GM12874 (cell line): ENCODE data around the gene PHC2.

Source experiments
- TF ChIP-seq, protein P1 (sequence below): IDR thresholded peaks from 2 replicates; pipeline ENCODE4 v1.5.1; 2011; ENCODE audit warnings: low read depth, mild to moderate bottlenecking, control low read depth, low read length, moderate library complexity; ENCODE audit not compliant: insufficient read depth

The PHC2 gene

DNA sequence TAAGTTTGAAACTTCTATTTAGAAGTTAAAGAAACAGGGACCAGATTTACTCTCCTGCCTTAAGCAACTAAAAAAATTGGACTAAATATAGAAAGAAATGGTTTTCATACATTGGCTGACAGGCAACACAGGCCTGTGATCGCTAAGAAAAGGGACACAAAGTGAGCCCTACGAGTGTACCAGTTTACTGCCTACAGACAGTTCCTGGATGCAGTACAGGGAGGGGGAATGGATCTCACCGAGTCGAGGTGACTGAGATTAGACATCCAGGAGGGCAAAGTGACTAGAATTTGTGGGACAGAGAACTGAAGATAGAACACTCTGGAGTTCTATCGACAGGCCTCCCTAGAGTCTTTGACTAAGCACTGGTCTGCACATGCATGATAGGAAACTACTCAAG lies 16.0 kb downstream of the PHC2 start:
- TF ChIP-seq, protein P1, sequence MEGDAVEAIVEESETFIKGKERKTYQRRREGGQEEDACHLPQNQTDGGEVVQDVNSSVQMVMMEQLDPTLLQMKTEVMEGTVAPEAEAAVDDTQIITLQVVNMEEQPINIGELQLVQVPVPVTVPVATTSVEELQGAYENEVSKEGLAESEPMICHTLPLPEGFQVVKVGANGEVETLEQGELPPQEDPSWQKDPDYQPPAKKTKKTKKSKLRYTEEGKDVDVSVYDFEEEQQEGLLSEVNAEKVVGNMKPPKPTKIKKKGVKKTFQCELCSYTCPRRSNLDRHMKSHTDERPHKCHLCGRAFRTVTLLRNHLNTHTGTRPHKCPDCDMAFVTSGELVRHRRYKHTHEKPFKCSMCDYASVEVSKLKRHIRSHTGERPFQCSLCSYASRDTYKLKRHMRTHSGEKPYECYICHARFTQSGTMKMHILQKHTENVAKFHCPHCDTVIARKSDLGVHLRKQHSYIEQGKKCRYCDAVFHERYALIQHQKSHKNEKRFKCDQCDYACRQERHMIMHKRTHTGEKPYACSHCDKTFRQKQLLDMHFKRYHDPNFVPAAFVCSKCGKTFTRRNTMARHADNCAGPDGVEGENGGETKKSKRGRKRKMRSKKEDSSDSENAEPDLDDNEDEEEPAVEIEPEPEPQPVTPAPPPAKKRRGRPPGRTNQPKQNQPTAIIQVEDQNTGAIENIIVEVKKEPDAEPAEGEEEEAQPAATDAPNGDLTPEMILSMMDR, result no peak

DNA sequence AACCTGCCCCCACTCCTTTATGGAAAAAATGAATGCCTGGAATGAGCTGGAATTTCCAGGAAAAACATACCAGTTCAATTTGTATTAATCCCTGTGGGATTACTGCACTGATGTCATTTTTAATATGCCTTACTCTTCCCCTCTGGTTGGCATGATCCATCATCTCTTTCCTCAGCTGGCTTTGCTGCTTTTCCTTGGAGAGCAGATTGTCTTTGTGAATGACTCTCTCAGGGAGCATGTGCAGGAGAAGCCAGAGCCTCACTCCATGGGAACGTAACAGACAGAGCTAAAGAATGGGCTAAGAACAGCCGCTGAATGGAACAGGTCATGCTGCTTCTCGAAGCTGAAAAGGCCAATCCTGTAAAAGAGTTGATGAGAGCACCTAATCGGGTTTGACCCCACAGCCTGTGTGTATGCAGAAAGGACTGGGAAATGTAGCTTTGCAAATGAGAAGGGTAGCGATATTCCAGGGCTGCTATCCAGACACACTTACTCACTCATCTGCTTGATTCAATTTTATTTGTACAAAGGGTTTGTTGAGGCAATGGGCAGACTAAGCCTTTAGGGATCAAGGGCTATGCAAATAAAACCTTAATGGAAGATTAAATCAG lies 20.7 kb downstream of the PHC2 start:
- TF ChIP-seq, protein P1, result no peak

DNA sequence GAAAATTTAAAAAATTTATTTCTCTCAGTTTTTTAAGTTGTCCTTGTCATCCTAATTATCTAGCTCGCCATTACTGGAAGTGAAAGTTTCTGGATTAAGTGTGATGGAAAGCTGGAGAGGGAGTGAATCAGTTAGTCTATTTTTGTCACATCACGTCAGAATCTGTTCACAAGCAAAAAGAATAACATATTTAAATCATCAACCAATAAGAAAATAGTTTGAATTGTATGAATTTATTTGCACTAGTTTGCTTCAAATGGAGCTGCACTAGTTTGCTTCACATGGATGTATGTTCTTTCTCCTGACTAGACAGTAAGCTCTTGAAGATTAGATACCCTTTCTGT lies 22.8 kb downstream of the PHC2 start:
- TF ChIP-seq, protein P1, result no peak

DNA sequence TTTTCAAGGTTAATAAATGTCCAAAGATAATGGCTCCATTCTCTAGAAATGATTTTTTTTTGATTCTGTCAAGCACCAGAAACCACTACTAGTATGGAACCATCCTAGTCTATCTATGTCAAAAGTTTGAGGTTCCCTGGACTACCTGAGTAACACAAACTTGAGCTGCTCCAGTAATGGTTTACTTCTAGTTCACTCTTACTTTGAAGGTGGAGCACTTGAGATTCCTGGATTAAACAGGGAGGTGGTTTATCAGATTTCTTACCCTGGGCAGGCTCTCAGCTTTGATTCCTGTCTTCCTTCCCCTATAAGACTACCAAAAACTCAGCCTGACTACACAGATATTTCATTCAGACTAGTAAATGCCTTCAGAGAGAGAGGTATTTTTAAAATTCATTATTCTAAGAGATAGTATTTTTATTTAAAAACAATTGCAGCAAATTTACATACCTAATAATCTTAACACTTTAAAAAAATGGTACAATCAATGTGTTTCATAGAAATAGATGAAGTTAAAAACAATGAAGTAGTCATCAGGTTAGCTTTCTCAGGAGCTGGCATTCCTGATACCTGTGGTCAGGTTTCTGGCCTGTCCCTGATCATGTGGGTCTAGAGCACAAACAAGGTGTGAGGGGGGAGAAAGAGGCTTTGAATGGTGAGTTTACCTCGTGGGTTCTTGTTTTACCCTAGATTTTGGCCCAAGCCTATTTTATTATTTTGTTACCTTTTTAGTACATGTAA lies 23.4 kb downstream of the PHC2 start:
- TF ChIP-seq, protein P1, result no peak

GRCh38 chr1:33402206-33402605 lies 28.7 kb downstream of the PHC2 start:
- TF ChIP-seq, protein P1, result no peak

- TF ChIP-seq, protein P1, result no peak
Observed at GRCh38 chr1:33401471-33401870, 29.4 kb downstream of the PHC2 start.

DNA sequence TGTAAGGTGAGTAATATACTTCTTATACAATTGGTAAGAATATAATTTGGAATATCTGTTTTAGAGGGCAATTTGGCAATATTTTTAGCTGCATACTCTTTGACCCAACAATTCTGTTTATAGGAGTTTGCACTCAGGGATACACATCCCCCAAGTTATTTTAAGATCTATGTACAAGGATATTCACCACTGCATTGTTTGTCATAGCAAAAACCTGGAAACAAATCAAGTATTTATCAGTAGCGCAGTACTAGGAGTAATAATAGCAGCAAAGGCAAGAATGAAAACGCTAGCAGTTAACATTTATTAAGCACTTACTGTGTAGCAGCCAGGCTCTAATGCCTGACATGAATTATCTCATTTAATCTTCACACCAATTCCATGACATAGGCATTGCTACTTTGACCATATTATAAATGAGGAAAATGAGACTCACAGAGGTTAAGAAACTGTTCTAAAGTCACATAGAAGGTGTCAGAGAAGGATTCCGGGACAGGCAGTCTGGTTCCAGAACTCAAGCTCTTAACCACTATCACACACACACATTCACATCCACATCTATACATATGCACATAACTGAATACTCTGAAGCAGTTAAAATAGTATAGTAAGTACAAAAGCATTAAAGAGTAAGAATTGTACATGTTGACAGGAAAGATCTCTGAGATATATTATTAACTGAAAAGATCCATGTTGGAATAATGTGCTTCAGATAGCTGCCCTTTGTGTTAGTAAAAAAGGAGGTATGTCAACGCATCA lies 30.6 kb downstream of the PHC2 start:
- TF ChIP-seq, protein P1, result no peak
